Left ventricle myocardium inferior (tissue), 1 donor: ENCODE data around the gene MOV10L1. TPM values are rescaled to one million over a fixed set of nuclear protein-coding genes. Genes with fewer than 3 reads are reported as not detected.

Experiments used
- DNase-seq: peaks from one replicate; pipeline ENCODE4 v3.0.0-alpha.2; 2020
- H3K27ac ChIP-seq: fragments of 200-600 bp; replicated peaks from 2 replicates; pipeline ENCODE4 v1.8.0; 2021
- H3K27me3 ChIP-seq: fragments of 200-600 bp; 2 replicates; pipeline ENCODE4 v1.8.0; 2021; ENCODE audit warnings: low read depth
- H3K36me3 ChIP-seq: fragments of 200-600 bp; 2 replicates; pipeline ENCODE4 v1.8.0; 2021
- H3K4me1 ChIP-seq: fragments of 200-600 bp; 2 replicates; pipeline ENCODE4 v1.8.0; 2021
- H3K4me3 ChIP-seq: fragments of 200-600 bp; 2 replicates; pipeline ENCODE4 v1.8.0; 2021; ENCODE audit warnings: mild to moderate bottlenecking, moderate library complexity
- H3K9me3 ChIP-seq: fragments of 200-600 bp; replicated peaks from 2 replicates; pipeline ENCODE4 v1.8.0; 2021
- CTCF ChIP-seq: fragments of 200-600 bp; IDR thresholded peaks from 2 replicates; pipeline ENCODE4 v1.8.0; 2021; ENCODE audit warnings: antibody characterized with exemption, mild to moderate bottlenecking, borderline replicate concordance
- intact Hi-C: fragments of 100-400 bp; cut with micrococcal nuclease; formaldehyde crosslinking; loops from one replicate; pipeline ENCODE4 v1.11.0; 2022
- total RNA-seq: library from RNA; stranded (reverse); fragmentation: NEBNext Ultra II Directional; extraction: Animal tissue kit (Norgen Biotek cat#: 25700); gene quantifications from one replicate; pipeline ENCODE4 v1.2.1, GENCODE V29; 2021
- donor health status: DM: no; HTN: yes; CAD: no; lungs with severe emphysema.

Gene MOV10L1
- total RNA-seq, 1 donor from 2014 or later: 0.49 TPM

- Histone ChIP-seq H3K4me1 (no peaks in the 10 kb centered on the region), H3K9me3 (no peaks in the 10 kb centered on the region), H3K36me3 (no peaks in the 10 kb centered on the region), H3K27me3 (peaks cover 69% of the 10 kb centered on the region), H3K4me3 (no peak overlapping the region), H3K27ac (no peak overlapping the region)
- intact Hi-C loops: no loop called here
- no peak for TF ChIP-seq CTCF
- no peak for DNase-seq
Measured at GRCh38 chr22:50067244-50067643, 22.6 kb upstream of the MOV10L1 start.

GRCh38 chr22:50068096-50068495 is 21.7 kb upstream of the MOV10L1 start:
- H3K9me3 ChIP-seq: no peaks in the 10 kb centered on the region
- no peak overlapping the region for H3K4me3 ChIP-seq
- intact Hi-C loops: no loop called here
- peaks cover 69% of the 10 kb centered on the region for H3K27me3 ChIP-seq
- no peak for TF ChIP-seq CTCF
- no peaks in the 10 kb centered on the region for H3K4me1 ChIP-seq
- DNase-seq: no peak
- H3K27ac ChIP-seq: no peak overlapping the region
- H3K36me3 ChIP-seq: no peaks in the 10 kb centered on the region

GRCh38 chr22:50070366-50070765 is 19.4 kb upstream of the MOV10L1 start:
- intact Hi-C loops: no loop called here
- no peak overlapping the region for H3K27ac ChIP-seq
- no peak overlapping the region for H3K4me3 ChIP-seq
- no peak for DNase-seq
- H3K9me3 ChIP-seq: no peaks in the 10 kb centered on the region
- H3K4me1 ChIP-seq: no peaks in the 10 kb centered on the region
- H3K36me3 ChIP-seq: no peaks in the 10 kb centered on the region
- H3K27me3 ChIP-seq: peaks cover 67% of the 10 kb centered on the region
- TF ChIP-seq CTCF: no peak

GRCh38 chr22:50071432-50072166 is 18.2 kb upstream of the MOV10L1 start:
- no peak overlapping the region for H3K27ac ChIP-seq
- no peaks in the 10 kb centered on the region for H3K9me3 ChIP-seq
- no peak for DNase-seq
- H3K27me3 ChIP-seq: peaks cover 55% of the 10 kb centered on the region
- no peaks in the 10 kb centered on the region for H3K4me1 ChIP-seq
- TF ChIP-seq CTCF: no peak
- no peaks in the 10 kb centered on the region for H3K36me3 ChIP-seq
- intact Hi-C loops: no loop called here
- no peak overlapping the region for H3K4me3 ChIP-seq

GRCh38 chr22:50072167-50072555 is 17.6 kb upstream of the MOV10L1 start:
- Histone ChIP-seq H3K4me3 (no peak overlapping the region), H3K36me3 (no peaks in the 10 kb centered on the region), H3K4me1 (no peaks in the 10 kb centered on the region), H3K27me3 (peaks cover 50% of the 10 kb centered on the region), H3K9me3 (no peaks in the 10 kb centered on the region), H3K27ac (no peak overlapping the region)
- no peak for TF ChIP-seq CTCF
- intact Hi-C loops: no loop called here
- DNase-seq: no peak
